ENCODE measurements around the gene ATP5F1E.

DNA sequence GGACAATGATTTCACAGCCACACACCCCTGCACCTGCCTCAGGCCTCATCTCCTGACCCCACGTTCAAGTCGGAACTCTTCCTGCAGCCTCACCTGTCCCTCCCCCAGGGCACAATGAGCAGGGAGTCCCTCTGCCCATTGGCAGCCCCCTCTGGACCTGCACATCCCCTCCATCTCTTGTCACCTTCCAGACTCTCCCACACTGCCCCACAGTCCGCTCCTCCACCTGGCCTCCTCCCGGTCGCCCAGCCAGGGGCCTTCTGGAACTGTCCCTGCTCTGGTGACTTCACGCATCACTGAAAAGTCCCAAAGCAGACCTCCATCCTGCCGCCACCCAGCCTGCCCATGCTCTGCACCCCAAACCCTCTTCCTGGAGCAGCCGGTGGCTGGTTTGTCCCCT lies 29.7 kb downstream of the ATP5F1E start:
- TF ChIP-seq POLR2A (IDR thresholded peaks at IDR 0.05; ENCODE audit: low read depth, low read length) = peak; percentile 57; the same call in 1 of the 2 replicates
- TF ChIP-seq POLR2AphosphoS5 (IDR thresholded peaks at IDR 0.05; ENCODE audit: low read depth, low read length) = no peak; the same call in 1 of the 2 replicates

Measured in GM12891 (cell line).